ENCODE results near the gene STOX1.

GRCh38 chr10:68870061-68870460 lies 42.7 kb downstream of the STOX1 start:
- no peak for TF ChIP-seq CTCF (IDR thresholded peaks at IDR 0.05)
- no peak for TF ChIP-seq POLR2AphosphoS5 (IDR thresholded peaks at IDR 0.05)

All from gastroesophageal sphincter (tissue), 3 donors.